ENCODE results near the gene APOBEC3B.
"Not testable (repeated sequence)": the region's sequence is repeated elsewhere in the genome, so short reads cannot be mapped to it uniquely, and the experiment has no call there.

APOBEC3B gene

GRCh38 chr22:38968801-38969200, 13.3 kb upstream of the APOBEC3B start:
- DNase-seq = no peak

- DNase-seq = peak; percentile 29
Measured at GRCh38 chr22:38970551-38970950, 11.6 kb upstream of the APOBEC3B start.

GRCh38 chr22:38971202-38971601, 10.9 kb upstream of the APOBEC3B start:
- no peak for DNase-seq

GRCh38 chr22:38971791-38972190, 10.4 kb upstream of the APOBEC3B start:
- DNase-seq = no peak

- no peak for DNase-seq
Measured at GRCh38 chr22:38972558-38972957, 9.6 kb upstream of the APOBEC3B start.

GRCh38 chr22:38973289-38974169, 8.6 kb upstream of the APOBEC3B start:
- DNase-seq = peak; percentile 66

GRCh38 chr22:38974170-38974825, 7.8 kb upstream of the APOBEC3B start:
- no peak for DNase-seq

- no peak for DNase-seq
Measured at GRCh38 chr22:38974826-38975175, 7.3 kb upstream of the APOBEC3B start.

GRCh38 chr22:38977289-38977688, 4.9 kb upstream of the APOBEC3B start:
- DNase-seq = not testable (repeated sequence)

GRCh38 chr22:38980587-38980986, 1.6 kb upstream of the APOBEC3B start:
- not testable (repeated sequence) for DNase-seq

GRCh38 chr22:38981005-38981991, 849 bp upstream of the APOBEC3B start:
- DNase-seq = peak; percentile 17

GRCh38 chr22:38984224-38984623, 2.1 kb downstream of the APOBEC3B start:
- DNase-seq = no peak

GRCh38 chr22:38984784-38985757, 2.9 kb downstream of the APOBEC3B start:
- peak; percentile 69 for DNase-seq

GRCh38 chr22:38986629-38987028, 4.5 kb downstream of the APOBEC3B start:
- no peak for DNase-seq

- no peak for DNase-seq
Measured at GRCh38 chr22:38987171-38987895, 5.2 kb downstream of the APOBEC3B start.

GRCh38 chr22:38989466-38989865, 7.3 kb downstream of the APOBEC3B start:
- no peak for DNase-seq

GRCh38 chr22:38992871-38993371, 10.8 kb downstream of the APOBEC3B start:
- DNase-seq = peak; percentile 73

GRCh38 chr22:38996105-38996504, 14.0 kb downstream of the APOBEC3B start:
- DNase-seq = no peak

GRCh38 chr22:38997518-38997917, 15.4 kb downstream of the APOBEC3B start:
- DNase-seq = no peak

GRCh38 chr22:39003165-39003638, 21.1 kb downstream of the APOBEC3B start:
- DNase-seq = peak; percentile 83

GRCh38 chr22:39007177-39007576, 25.0 kb downstream of the APOBEC3B start:
- DNase-seq = no peak

All from NCI-H69 (cell line).